Measurements from ENCODE around the gene RNASE13.

The RNASE13 gene

DNA sequence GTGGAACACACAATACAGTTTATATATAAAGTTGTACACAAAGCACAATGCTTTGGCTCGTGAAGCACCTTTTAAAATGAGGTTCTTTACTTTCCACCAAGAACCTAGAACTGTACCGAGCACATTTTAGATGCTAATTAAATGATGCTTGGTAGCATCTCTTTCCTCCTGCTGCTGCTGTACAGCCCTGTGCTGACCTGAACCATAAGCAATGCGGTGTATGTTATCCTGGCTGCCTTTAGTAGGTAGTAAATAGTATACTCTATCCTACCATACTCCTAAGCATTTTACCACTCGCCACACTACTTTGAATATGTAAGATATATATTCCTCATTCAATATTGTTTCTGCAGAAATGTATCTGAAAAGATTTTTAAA, 20.1 kb upstream of the RNASE13 start:
- no peak for ATAC-seq
- TF ChIP-seq GLIS3 (CRISPR knock-in tag; IDR thresholded peaks at IDR 0.05) (no peak), SNAI2 (CRISPR knock-in tag; IDR thresholded peaks at IDR 0.05) (no peak), ZNF70 (CRISPR knock-in tag; IDR thresholded peaks at IDR 0.05) (no peak), PPARA (CRISPR knock-in tag; IDR thresholded peaks at IDR 0.05; ENCODE audit: borderline replicate concordance) (no peak), RARB (CRISPR knock-in tag; IDR thresholded peaks at IDR 0.05) (no peak), OSR1 (CRISPR knock-in tag; IDR thresholded peaks at IDR 0.05) (no peak)
- TF ChIP-seq, protein P1, sequence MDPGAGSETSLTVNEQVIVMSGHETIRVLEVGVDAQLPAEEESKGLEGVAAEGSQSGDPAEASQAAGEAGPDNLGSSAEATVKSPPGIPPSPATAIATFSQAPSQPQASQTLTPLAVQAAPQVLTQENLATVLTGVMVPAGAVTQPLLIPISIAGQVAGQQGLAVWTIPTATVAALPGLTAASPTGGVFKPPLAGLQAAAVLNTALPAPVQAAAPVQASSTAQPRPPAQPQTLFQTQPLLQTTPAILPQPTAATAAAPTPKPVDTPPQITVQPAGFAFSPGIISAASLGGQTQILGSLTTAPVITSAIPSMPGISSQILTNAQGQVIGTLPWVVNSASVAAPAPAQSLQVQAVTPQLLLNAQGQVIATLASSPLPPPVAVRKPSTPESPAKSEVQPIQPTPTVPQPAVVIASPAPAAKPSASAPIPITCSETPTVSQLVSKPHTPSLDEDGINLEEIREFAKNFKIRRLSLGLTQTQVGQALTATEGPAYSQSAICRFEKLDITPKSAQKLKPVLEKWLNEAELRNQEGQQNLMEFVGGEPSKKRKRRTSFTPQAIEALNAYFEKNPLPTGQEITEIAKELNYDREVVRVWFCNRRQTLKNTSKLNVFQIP (CRISPR knock-in tag; IDR thresholded peaks at IDR 0.05; ENCODE audit: borderline replicate concordance, low read depth), result no peak
- TF ChIP-seq, protein P2, sequence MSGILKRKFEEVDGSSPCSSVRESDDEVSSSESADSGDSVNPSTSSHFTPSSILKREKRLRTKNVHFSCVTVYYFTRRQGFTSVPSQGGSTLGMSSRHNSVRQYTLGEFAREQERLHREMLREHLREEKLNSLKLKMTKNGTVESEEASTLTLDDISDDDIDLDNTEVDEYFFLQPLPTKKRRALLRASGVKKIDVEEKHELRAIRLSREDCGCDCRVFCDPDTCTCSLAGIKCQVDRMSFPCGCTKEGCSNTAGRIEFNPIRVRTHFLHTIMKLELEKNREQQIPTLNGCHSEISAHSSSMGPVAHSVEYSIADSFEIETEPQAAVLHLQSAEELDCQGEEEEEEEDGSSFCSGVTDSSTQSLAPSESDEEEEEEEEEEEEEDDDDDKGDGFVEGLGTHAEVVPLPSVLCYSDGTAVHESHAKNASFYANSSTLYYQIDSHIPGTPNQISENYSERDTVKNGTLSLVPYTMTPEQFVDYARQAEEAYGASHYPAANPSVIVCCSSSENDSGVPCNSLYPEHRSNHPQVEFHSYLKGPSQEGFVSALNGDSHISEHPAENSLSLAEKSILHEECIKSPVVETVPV (CRISPR knock-in tag; IDR thresholded peaks at IDR 0.05), result no peak

DNA sequence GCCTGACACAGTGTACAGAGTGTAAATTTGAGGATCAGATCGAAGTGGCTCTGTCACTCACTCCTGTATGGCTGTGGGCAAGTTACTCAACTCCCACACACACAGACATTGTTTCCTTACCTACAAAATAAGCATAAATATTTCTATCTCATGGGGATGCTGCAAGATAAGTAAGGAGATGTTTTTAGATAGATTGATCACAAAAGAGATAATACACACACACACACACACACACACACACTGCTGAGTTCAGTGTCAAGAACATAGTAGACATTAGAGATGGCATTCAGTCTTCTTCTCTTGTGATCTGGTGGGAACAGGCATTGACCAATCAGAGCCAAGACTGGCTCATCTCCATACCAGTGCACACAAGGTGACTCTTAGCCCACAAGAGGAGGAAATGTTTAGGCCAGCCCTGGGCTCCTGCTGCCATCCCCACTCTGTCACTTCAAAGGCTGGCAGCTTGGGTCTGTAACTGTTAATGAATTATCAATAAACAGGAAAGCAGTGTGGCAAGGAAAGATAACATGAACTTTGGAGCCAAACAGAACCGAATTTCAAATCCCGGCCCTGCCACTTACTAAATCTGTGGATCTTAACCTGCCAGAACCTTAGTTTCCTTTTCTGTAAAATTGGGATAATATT, 19.6 kb upstream of the RNASE13 start:
- no peak for ATAC-seq
- no peak for TF ChIP-seq BACH2 (CRISPR knock-in tag; IDR thresholded peaks at IDR 0.05; ENCODE audit: borderline replicate concordance)
- TF ChIP-seq ZC3H10 (CRISPR knock-in tag; IDR thresholded peaks at IDR 0.05), result no peak
- no peak for TF ChIP-seq ESRRG (CRISPR knock-in tag; IDR thresholded peaks at IDR 0.05)
- TF ChIP-seq ZNF565 (CRISPR knock-in tag; conservative IDR thresholded peaks at IDR 0.05; ENCODE audit: low read depth), result no peak
- no peak for TF ChIP-seq TOX (CRISPR knock-in tag; IDR thresholded peaks at IDR 0.05; ENCODE audit: borderline replicate concordance)
- TF ChIP-seq CSDC2 (CRISPR knock-in tag; IDR thresholded peaks at IDR 0.05), result no peak
- TF ChIP-seq, protein P2 (CRISPR knock-in tag; IDR thresholded peaks at IDR 0.05), result no peak
- TF ChIP-seq SNAI2 (CRISPR knock-in tag; IDR thresholded peaks at IDR 0.05), result no peak
- TF ChIP-seq ZFP3 (CRISPR knock-in tag; IDR thresholded peaks at IDR 0.05), result no peak
- no peak for TF ChIP-seq GLIS3 (CRISPR knock-in tag; IDR thresholded peaks at IDR 0.05)
- no peak for TF ChIP-seq ZFP30 (CRISPR knock-in tag; IDR thresholded peaks at IDR 0.05)
- TF ChIP-seq, protein P1 (CRISPR knock-in tag; IDR thresholded peaks at IDR 0.05; ENCODE audit: borderline replicate concordance, low read depth), result no peak
- no peak for TF ChIP-seq ZNF70 (CRISPR knock-in tag; IDR thresholded peaks at IDR 0.05)

DNA sequence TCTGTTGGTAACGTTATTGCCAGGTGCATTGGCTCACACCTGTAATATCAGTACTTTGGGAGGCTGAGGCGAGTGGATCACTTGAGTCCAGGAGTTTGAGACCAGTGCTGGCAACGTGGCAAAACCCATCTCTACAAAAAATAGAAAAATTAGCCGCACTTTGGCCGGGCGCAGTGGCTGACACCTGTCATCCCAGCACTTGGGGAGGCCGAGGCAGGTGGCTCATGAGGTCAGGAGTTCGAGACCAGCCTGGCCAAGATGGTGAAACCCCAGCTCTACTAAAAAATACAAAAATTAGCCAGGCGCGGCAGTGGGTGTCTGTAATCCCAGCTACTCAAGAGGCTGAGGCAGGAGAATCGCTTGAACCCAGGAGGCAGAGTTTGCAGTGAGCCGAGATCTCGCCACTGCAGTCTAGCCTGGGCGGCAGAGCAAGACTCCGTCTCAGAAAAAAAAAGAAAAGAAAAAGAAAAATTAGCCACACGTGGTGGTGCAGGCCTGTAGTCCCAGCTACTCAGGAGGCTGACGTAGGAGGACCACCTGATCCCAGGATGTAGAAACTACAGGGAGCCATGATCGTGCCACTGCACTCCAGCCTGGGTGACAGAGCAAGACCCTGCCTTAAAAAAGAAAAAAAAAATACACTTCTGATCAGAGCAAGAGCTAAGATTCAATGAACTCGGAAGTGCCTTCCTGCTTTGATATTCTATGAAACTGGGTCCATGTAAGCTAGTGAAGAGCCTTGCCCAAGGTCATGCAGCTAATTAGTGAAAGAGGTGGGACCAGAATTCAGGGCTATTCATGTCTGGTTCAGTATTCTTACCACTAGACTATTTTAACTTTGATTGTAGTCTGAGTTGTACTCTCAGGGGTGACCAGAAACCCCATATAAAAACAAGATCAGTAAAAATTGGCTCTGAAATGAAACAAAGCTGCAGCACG, 18.8 kb upstream of the RNASE13 start:
- ATAC-seq, result no peak
- no peak for TF ChIP-seq ZNF8 (CRISPR knock-in tag; IDR thresholded peaks at IDR 0.05)
- TF ChIP-seq ZNF565 (CRISPR knock-in tag; conservative IDR thresholded peaks at IDR 0.05; ENCODE audit: low read depth), result no peak
- no peak for TF ChIP-seq TOX (CRISPR knock-in tag; IDR thresholded peaks at IDR 0.05; ENCODE audit: borderline replicate concordance)
- no peak for TF ChIP-seq ZFP3 (CRISPR knock-in tag; IDR thresholded peaks at IDR 0.05)
- no peak for TF ChIP-seq RARB (CRISPR knock-in tag; IDR thresholded peaks at IDR 0.05)
- TF ChIP-seq ARNTL (CRISPR knock-in tag; IDR thresholded peaks at IDR 0.05; ENCODE audit: borderline replicate concordance, low read depth), result no peak
- TF ChIP-seq, protein P2 (CRISPR knock-in tag; IDR thresholded peaks at IDR 0.05), result no peak
- no peak for TF ChIP-seq ZNF70 (CRISPR knock-in tag; IDR thresholded peaks at IDR 0.05)
- no peak for TF ChIP-seq ISL1 (CRISPR knock-in tag; IDR thresholded peaks at IDR 0.05)
- no peak for TF ChIP-seq ZC3H10 (CRISPR knock-in tag; IDR thresholded peaks at IDR 0.05)
- TF ChIP-seq, protein P3, sequence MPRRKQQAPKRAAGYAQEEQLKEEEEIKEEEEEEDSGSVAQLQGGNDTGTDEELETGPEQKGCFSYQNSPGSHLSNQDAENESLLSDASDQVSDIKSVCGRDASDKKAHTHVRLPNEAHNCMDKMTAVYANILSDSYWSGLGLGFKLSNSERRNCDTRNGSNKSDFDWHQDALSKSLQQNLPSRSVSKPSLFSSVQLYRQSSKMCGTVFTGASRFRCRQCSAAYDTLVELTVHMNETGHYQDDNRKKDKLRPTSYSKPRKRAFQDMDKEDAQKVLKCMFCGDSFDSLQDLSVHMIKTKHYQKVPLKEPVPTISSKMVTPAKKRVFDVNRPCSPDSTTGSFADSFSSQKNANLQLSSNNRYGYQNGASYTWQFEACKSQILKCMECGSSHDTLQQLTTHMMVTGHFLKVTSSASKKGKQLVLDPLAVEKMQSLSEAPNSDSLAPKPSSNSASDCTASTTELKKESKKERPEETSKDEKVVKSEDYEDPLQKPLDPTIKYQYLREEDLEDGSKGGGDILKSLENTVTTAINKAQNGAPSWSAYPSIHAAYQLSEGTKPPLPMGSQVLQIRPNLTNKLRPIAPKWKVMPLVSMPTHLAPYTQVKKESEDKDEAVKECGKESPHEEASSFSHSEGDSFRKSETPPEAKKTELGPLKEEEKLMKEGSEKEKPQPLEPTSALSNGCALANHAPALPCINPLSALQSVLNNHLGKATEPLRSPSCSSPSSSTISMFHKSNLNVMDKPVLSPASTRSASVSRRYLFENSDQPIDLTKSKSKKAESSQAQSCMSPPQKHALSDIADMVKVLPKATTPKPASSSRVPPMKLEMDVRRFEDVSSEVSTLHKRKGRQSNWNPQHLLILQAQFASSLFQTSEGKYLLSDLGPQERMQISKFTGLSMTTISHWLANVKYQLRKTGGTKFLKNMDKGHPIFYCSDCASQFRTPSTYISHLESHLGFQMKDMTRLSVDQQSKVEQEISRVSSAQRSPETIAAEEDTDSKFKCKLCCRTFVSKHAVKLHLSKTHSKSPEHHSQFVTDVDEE (CRISPR knock-in tag; IDR thresholded peaks at IDR 0.05), result no peak
- no peak for TF ChIP-seq SNAI2 (CRISPR knock-in tag; IDR thresholded peaks at IDR 0.05)
- no peak for TF ChIP-seq GLIS3 (CRISPR knock-in tag; IDR thresholded peaks at IDR 0.05)

Measured in SK-N-SH treated with all-trans-retinoic acid at 6 μM for 48 hours (cell line).